Liver (tissue), 3 donors: ENCODE data around the gene TMEM270.
"Not testable (repeated sequence)": the region's sequence is repeated elsewhere in the genome, so short reads cannot be mapped to it uniquely, and the experiment has no call there.

ENCODE experiments used
- CTCF ChIP-seq: fragments of 150-350 bp; IDR thresholded peaks from 2 replicates; pipeline ENCODE4 v1.5.1; 2017; ENCODE audit warnings: improper control_type of control experiment, low read depth, low read length; ENCODE audit not compliant: missing input control
- FOXA1 ChIP-seq: IDR thresholded peaks from 2 replicates; pipeline ENCODE4 v1.6.1; 2016; ENCODE audit warnings: antibody characterized with exemption
- FOXA2 ChIP-seq: IDR thresholded peaks from 2 replicates; pipeline ENCODE4 v1.6.1; 2016; ENCODE audit warnings: antibody characterized with exemption
- HNF4A ChIP-seq, 2 donors: conservative IDR thresholded peaks; 2 replicates each; pipeline ENCODE4 v1.6.1; 2016; ENCODE audit warnings: antibody characterized with exemption in 2 of 2, mild to moderate bottlenecking in 2 of 2
- JUND ChIP-seq, 2 donors: IDR thresholded peaks; 2 replicates each; pipeline ENCODE4 v1.6.1; 2016; ENCODE audit warnings: antibody characterized with exemption in 2 of 2
- MAX ChIP-seq: IDR thresholded peaks from 2 replicates; pipeline ENCODE4 v1.6.1; 2016; ENCODE audit warnings: antibody characterized with exemption
- RAD21 ChIP-seq, 2 donors: IDR thresholded peaks; 2 replicates each; pipeline ENCODE4 v1.6.1; 2016; ENCODE audit warnings: antibody characterized with exemption in 2 of 2, mild to moderate bottlenecking in 2 of 2
- REST ChIP-seq: IDR thresholded peaks from 2 replicates; pipeline ENCODE4 v1.6.1; 2016; ENCODE audit warnings: antibody characterized with exemption, mild to moderate bottlenecking
- RXRA ChIP-seq, 2 donors: IDR thresholded peaks; 2 replicates each; pipeline ENCODE4 v1.6.1; 2017 to 2018; ENCODE audit warnings: antibody characterized with exemption in 2 of 2, mild to moderate bottlenecking in 1 of 2
- SP1 ChIP-seq: IDR thresholded peaks from 2 replicates; pipeline ENCODE4 v1.6.1; 2018; ENCODE audit warnings: antibody characterized with exemption, mild to moderate bottlenecking
- TAF1 ChIP-seq: conservative IDR thresholded peaks from 2 replicates; pipeline ENCODE4 v1.6.1; 2016; ENCODE audit warnings: antibody characterized with exemption, mild to moderate bottlenecking
- YY1 ChIP-seq: IDR thresholded peaks from 2 replicates; pipeline ENCODE4 v1.6.1; 2016; ENCODE audit warnings: antibody characterized with exemption, mild to moderate bottlenecking
- donor health status: healthy.
- donor health status: healthy.

DNA sequence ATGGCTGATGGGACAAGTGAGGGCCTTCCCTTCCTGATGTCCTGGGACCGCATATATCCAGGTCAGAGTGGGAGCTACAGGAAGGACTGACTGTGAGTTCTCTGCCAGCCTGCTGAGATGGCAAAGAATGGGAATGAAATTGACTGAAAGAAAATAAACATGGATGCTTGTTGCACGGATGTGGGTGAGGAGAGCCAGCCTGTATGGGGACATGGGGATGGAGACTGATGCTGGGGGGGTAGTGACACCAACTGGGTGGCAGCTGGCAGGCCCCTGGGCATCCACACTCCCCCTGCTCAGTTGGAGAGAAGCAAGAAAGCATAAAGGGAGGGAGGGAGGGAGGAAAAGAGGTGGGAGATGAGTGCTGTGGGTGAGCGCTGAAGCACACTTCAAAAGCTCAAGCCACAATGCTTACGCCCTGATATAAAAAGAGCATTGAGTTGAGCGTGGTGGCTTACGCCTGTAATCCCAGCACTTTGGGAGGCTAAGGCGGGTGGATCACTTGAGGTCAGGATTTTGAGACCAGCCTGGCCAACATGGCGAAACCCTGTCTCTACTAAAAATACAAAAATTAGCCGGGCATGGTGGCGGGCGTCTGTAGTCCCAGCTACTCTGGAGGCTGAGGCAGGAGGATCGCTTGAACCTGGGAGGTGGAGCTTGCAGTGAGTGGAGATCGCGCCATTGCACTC lies 39.2 kb upstream of the TMEM270 start:
- not testable (repeated sequence) for TF ChIP-seq CTCF; REST; YY1; HNF4A (conservative IDR thresholded peaks at IDR 0.05); MAX; SP1; RXRA (IDR thresholded peaks at IDR 0.05); FOXA2; RAD21 (IDR thresholded peaks at IDR 0.05); TAF1; FOXA1; JUND (IDR thresholded peaks at IDR 0.05)
